Neural progenitor cell (in vitro differentiated cells): Measurements from ENCODE around the gene AMN1.

Source experiments
- CTCF ChIP-seq: fragments of 200-600 bp; sonication (generic); IDR thresholded peaks from 2 replicates; pipeline ENCODE4 v1.5.1; 2017; ENCODE audit warnings: antibody characterized with exemption, mild to moderate bottlenecking
- EZH2 ChIP-seq: fragments of 200-600 bp; sonication (generic); IDR thresholded peaks from 2 replicates; pipeline ENCODE4 v1.6.1; 2017; ENCODE audit warnings: antibody characterized with exemption, mild to moderate bottlenecking, moderate library complexity

DNA sequence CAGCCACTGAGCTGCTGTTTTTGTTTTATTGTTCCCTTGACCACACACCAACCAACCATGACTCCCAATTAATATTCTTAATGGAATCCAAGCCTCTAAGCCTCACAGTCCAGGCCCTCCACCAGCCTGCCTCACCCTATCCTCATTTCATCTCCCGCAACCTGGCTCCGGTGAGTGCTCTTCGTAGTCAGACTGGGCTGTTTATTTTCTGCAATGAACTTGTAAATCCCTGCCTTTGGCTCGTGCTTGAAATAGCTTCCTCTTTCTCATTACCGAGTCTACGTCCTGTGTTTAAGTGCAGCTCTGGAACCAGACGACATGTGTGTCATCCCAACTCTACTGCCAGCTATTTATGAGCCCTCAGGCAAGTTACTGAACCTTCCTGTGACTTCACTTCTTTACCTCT, 81.7 kb downstream of the AMN1 start:
- TF ChIP-seq CTCF (no peak), EZH2 (no peak)
